ENCODE data around the gene CCDC9B.

The CCDC9B gene

GRCh38 chr15:40337597-40337996 is 3.1 kb downstream of the CCDC9B start:
- DNase-seq (ENCODE audit: low spot score) = no peak
- TF ChIP-seq, protein P1, sequence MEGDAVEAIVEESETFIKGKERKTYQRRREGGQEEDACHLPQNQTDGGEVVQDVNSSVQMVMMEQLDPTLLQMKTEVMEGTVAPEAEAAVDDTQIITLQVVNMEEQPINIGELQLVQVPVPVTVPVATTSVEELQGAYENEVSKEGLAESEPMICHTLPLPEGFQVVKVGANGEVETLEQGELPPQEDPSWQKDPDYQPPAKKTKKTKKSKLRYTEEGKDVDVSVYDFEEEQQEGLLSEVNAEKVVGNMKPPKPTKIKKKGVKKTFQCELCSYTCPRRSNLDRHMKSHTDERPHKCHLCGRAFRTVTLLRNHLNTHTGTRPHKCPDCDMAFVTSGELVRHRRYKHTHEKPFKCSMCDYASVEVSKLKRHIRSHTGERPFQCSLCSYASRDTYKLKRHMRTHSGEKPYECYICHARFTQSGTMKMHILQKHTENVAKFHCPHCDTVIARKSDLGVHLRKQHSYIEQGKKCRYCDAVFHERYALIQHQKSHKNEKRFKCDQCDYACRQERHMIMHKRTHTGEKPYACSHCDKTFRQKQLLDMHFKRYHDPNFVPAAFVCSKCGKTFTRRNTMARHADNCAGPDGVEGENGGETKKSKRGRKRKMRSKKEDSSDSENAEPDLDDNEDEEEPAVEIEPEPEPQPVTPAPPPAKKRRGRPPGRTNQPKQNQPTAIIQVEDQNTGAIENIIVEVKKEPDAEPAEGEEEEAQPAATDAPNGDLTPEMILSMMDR (IDR thresholded peaks at IDR 0.05; ENCODE audit: extremely low read depth, missing control alignments) = no peak

- DNase-seq (ENCODE audit: low spot score) = peak; percentile 72
- TF ChIP-seq, protein P1 (IDR thresholded peaks at IDR 0.05; ENCODE audit: extremely low read depth, missing control alignments) = peak; percentile 67
Observed at GRCh38 chr15:40336744-40337122, 4.0 kb downstream of the CCDC9B start.

DNA sequence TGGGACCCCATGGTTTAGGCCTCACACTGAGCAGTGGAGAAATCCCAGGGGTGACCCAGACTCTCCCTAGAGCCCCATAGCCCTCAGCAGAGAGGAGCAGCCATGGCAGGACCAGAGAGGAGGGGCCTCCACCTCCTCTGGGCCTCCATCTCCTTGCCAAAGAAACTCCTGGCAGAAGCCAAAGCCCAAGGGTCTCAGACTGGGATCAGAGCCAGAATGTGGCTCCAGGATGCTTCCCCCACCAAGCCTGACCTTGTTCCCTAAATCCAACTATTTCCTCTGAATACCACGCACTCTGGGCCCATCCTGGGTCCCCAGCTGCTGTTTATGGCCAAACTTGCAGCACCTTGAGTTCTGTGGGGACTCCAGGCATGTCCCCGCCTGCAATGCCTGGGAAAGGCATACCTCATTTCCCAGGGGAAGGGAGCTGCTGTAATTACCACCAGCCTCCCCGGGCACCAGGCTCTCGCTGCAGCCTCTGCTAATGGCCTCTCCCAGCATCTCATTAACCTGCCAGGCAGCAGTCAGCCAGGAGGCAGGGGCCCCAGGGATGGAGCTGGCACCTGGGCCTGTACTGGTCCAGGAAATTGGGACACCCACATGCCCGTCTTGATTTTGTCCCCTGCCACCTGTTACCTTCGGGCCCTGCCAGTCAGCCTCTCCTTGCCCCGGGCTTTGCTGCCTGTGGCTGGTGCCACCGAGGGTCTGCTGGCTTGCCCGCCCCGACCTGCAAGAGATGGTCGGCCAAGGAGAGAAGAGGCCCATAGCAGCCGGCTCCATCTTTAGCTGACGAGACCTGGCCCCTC is 4.6 kb downstream of the CCDC9B start:
- TF ChIP-seq, protein P1 (IDR thresholded peaks at IDR 0.05; ENCODE audit: extremely low read depth, missing control alignments) = no peak
- DNase-seq (ENCODE audit: low spot score) = no peak

DNA sequence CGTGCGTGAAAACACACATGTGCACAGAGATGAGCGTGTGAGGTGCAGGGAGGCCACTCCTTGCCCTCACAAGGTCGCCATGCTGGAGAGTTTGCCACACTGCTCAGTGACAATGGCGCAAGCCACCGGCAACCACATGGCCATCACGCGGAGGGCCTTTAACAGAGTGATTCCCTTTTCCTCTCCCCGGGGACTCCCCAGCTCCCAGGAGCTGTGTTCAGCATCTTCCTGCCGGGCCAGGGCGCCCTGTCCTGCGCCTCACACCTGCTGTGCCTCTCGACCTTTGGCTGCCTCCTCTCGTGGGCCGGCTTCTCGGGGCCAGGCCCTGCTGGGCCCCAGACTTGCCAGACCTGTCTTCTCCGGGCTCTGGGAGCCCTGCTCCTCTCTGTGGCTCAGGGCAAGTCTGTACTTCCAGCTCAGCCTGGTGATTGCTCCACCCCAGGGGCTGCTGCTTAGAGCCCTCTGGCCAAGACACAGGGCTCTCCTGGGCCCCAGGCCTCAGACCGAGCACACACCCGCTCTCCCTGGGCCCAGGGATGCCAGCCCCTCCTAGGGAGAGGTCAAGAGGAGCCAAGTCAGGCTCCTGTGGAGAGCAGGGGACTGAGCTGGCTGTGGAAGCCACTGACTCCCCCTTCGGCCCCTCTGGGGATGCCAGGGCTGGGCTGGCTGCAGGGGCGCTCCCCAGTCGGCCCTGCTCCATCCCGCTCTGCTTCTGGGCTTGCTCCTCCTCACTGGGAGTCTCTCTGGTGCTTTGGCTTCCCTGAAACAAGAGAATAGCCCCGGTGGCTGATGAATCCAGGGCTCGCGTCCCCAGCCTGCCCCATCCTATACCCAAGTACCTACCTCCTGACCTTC is 5.6 kb downstream of the CCDC9B start:
- DNase-seq (ENCODE audit: low spot score) = no peak
- TF ChIP-seq, protein P1 (IDR thresholded peaks at IDR 0.05; ENCODE audit: extremely low read depth, missing control alignments) = no peak

DNA sequence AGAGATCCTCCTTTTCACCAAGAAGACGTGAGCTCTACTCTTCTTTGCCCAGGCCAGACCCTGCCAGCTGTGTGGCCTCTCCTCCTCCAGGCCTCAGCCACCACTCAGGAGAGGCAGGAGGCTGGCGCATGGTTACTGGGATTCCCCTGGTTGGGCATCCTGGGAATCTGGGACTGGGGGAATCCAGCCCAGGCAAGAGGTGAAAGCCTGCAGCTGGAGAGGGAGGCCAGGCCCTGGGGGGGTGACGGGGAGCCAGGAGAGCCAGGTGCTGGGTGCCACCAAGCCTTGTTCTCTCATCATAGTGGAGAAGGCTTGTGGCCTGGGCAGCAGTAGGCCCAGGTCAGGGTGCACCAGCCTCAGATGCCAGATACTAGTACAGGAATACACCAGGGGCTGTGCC is 6.2 kb downstream of the CCDC9B start:
- TF ChIP-seq, protein P1 (IDR thresholded peaks at IDR 0.05; ENCODE audit: extremely low read depth, missing control alignments) = no peak

GRCh38 chr15:40333922-40334492 is 6.7 kb downstream of the CCDC9B start:
- peak; percentile 65 for DNase-seq (ENCODE audit: low spot score)
- TF ChIP-seq, protein P1 (IDR thresholded peaks at IDR 0.05; ENCODE audit: extremely low read depth, missing control alignments) = no peak

More for the DNA sequence above, 6.2 kb downstream of the CCDC9B start:
- no peak for DNase-seq (ENCODE audit: low spot score)
